PC-9 (cell line): Measurements from ENCODE around the gene RPAP3.

ENCODE experiments used
- CTCF ChIP-seq: fragments of 200-600 bp; sonication (generic); conservative IDR thresholded peaks from 2 replicates; pipeline ENCODE4 v1.6.1; 2017; ENCODE audit warnings: mixed run types, antibody characterized with exemption, mild to moderate bottlenecking, moderate library complexity
- EZH2 ChIP-seq: fragments of 200-600 bp; sonication (generic); IDR thresholded peaks from 2 replicates; pipeline ENCODE4 v1.8.0; 2017; ENCODE audit warnings: antibody characterized with exemption, low read depth

- TF ChIP-seq CTCF, result no peak
- TF ChIP-seq EZH2, result no peak
These were observed 40.7 kb upstream of the RPAP3 start for GRCh38 chr12:47746523-47746922.
